Frontal cortex (tissue), 4 donors: ENCODE results near the gene PGM1. TPM values are rescaled to one million over a fixed set of nuclear protein-coding genes. Genes with fewer than 3 reads are reported as not detected.

Source experiments
- DNase-seq, 2 donors: peaks; one replicate each; pipeline ENCODE4 v3.0.0; 2012; ENCODE audit warnings: low spot score in 2 of 2
- FAIRE-seq: peaks from 2 replicates; lab custom pipeline; 2012; peaks lifted over from hg19 to GRCh38; lab: Jason Lieb, UNC
- total RNA-seq: library from RNA; depleted of rRNA; stranded (reverse); fragments of >200 nt; gene quantifications from one replicate; pipeline ENCODE4 v1.2.3, GENCODE V29; 2014
- donor health status: control.
- donor health status: control.
- donor health status: control.

Gene PGM1
- total RNA-seq, 1 donor from 2014 or later, result 17.9 TPM

DNA sequence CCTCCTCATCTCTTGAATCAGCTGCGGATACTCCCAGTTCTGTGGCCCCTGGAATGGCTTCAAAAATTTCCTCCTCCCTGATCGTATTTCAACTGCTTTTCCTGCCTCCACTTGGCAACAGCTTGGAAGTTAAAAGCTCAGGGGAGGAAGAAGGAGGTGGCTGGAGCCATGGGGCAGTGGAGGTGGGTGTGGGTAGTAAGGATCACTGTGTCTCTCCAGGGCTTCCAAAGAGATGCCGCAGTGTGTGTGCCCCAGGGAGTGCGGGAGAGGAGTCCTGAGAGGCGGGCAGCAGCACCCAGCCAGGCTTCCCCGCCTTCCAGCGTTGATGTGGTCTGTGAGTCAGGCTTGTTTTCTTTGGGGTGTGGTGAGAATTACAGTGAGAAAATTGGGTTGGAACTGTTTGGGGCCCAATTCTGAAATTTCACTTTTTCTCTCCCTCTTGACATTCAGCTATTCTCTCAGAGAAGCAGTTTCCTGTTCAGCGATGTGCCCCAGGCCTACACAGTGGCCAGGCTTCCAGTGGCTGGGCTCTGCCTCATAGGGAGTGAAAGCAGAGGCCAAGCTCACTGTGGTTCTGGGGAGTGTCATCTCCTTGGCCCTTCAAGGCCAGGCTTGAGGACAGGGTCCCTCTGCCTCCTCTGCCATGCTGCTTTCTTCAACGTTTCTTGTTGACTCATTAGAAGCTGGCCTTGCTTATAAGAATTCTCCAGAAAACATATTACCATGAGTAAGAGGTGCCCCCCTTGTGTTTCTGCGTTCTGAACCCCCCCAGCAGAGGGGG is 69.0 kb downstream of the PGM1 start:
- no peak for FAIRE-seq

DNA sequence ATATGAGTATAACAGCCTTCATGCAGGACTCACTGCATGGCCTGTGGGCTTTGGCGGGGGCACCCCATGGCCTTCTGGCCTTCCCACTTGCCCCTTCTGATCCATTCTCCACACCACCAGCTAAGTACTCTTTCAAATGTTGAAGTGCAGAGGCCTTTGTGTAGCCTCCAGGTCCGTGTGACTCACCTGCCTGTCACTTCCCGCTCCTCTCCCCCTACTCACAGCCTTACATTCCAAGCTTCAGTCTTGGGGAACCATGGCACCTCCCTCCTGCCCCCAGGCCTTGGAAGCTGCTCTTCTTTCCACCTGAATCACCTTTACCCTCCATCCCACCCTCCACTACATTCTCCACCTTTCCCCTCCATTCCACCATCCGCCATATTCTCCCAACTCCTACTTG is 69.6 kb downstream of the PGM1 start:
- no peak for FAIRE-seq
- no peak for DNase-seq

More for the DNA sequence above, 69.0 kb downstream of the PGM1 start:
- DNase-seq, result no peak

DNA sequence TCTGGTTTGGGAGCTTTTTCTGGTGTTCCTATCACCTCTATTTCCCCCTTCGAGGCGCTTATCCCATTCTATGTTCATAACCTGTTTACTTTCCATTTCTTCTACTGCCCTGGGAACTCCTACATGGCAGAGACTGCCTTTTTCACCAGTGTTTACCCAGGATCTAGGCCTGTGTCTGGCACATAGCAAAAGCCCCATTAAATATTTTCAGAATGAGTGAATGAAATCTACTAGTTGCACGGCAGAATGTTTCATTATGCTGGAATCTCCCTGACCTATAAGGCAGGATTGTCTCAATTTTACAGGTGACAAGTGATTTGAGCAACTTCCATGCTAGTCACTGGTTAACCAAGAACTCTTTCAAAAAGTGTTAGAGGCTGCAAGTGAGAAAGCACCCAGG is 70.1 kb downstream of the PGM1 start:
- no peak for DNase-seq
- no peak for FAIRE-seq

DNA sequence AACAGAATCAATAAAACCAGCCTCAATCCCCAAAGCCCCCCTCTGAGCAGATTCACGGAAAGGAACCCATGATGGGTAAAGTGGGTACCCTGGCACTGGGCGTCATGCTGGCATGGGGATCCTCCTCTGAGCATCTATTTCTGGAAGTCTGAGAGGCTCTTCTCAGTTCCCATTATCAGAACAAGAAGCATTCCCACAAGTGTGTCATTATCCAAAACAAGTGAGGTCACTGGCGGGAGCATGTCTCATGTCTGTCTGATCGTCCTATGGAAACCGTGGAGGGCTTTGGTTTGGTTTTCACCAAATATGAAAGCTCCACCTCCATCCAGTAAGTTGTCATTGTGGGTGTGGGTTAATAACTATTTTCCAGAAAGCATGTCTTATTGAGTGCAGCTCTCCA is 70.7 kb downstream of the PGM1 start:
- FAIRE-seq, result no peak

DNA sequence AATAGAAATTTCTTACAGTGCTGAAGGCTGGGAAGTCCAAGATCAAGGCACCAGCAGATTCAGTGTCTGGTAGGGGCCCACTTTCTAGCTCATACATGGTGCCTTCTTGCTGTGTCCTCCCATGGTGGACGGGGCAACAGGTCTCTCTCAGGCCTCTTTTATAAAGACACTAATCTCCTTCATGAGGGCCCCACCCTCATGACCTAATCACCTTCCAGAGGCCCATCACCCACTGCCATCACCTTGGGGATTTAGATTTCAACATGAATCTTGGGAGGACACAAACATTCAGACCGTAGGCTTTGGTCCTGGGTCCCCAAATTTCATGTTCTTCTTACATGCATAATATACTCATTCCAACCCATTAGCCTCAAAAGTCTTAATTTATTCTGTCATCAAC is 71.5 kb downstream of the PGM1 start:
- no peak for FAIRE-seq
- no peak for DNase-seq

More for the DNA sequence above, 70.7 kb downstream of the PGM1 start:
- DNase-seq, result no peak

DNA sequence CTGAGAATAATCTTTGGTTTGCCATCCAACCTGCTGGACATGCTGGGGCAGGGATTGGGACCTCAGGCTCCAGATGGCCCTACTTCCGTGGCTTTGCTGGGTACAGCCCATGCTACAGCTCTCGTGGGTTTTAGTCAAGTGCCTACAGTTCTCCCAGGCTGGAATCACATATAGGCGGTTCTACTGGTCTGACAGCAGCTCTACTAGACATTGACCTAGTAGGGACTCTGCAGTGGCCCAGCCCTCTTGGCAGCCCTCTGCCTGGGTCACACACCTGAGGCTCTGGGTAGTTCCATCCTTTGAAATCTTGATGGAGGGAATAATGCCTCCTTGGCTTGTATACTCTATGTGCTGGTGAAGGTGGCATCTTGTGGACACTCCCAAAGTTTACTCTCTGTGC is 72.2 kb downstream of the PGM1 start:
- FAIRE-seq (no peak), DNase-seq (no peak)

DNA sequence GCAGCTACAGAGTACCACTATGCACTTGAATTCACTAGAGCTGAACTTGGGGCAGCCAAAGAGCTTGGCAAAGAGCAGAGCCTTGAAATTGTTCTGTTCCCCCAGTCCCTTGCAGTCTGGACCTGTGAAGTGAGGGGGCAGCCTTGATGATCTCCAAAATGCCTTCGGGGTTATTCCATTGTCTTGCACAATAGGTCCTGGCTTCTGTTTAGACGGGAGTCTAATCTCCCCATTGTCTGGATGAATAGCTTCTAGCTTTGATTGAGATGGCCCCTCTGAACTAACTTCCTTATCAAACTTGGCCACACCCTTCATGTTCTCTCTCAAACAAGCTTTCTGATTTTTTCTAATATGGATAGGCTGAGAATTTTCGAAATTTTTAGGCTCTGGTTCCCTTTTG is 72.6 kb downstream of the PGM1 start:
- DNase-seq, result no peak
- FAIRE-seq, result no peak

DNA sequence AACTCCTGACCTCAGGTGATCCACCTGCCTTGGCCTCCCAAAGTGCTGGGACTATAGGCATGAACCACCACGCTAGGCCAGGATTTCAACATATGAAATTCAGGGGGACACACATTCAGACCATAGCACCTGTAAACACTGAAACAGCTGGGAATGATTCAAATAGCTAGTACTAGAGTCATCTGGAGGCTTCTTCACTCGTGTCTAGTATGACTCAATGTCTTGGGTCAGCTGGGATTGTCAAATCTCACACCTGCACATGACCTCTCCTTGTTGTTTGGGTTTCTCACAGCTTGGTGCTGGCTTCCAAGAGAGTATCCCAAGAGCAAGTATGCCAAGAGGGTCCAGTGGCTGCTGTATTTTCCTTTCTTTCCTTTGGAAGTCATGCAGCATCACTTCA is 75.1 kb downstream of the PGM1 start:
- DNase-seq (no peak), FAIRE-seq (no peak)

DNA sequence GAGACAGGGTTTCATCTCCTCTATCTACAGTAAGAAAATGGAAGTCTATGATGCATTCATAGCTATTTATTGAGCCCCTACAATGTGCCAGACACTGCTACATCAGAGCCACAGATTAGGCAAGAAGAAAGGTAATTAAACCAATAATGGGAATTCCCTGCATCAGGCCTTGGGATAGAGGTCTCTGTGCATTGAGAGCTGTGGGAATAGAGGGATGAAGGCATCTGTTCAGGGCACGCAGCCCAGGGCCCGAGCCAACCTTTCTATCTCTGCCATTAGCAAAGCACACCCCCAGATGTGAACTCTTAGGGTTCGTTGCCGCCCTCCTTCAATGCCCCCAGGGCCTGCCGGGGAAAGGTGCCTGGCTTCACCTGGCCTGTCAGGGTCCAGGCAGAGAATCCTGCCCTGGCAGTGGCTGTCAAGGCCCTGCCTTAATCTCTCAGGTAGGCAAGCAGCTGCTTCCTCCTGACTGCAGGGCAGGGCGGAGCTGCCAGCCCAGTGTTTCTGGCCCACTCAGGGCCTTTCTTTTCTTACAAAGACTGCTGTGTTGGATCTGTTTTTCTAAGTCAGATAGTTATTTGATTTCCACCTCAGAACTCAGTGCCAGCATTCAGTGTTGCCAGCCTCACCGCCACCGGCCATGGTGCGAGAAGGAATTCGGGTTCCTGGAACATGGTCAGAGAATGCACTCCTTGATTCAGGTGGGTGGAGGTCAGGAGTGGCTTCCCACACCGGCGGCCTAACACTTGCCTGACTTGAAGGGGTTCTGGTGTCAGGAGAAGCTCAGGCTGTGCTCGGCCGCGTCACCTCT is 76.1 kb downstream of the PGM1 start:
- no peak for DNase-seq
- FAIRE-seq, result no peak

DNA sequence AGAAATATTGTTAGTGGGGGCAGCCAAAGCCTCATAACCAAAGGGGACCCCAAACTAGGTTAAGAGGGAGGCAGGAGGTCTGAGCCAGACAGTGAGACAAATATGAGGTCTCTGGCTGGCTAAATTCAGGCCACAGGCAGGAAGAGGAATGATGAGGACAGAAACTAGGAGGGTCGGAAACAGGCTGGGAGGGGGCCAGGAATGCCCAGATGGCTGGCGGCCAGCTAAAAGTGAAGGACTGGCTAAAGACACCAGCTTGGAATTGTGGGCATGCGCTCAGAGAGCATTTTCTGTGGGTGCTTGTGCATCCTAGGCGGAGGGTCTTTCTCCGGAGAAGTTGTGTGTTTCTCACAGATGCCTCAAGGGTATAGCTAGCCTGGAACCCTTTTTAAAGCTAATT is 77.0 kb downstream of the PGM1 start:
- no peak for FAIRE-seq

DNA sequence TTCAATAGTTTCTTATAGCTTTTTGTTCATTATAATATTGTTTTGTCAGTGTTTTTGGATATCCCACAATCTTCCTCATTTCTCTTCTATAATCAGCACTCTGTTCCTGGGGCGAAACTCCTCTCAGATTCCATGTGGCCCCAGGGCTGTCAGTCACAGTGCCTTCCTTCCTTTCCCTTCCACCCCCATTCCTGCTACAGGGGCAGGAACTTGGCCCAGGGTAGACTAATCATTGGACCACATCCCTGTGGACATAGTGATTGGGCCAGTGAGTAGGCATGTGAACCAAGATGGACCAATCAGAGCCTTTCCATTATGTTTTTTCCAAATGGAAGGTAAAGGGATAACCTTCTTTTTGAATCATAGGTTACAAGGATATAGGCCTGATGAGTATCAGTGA is 78.3 kb downstream of the PGM1 start:
- DNase-seq (no peak), FAIRE-seq (no peak)

More for the DNA sequence above, 77.0 kb downstream of the PGM1 start:
- no peak for DNase-seq

DNA sequence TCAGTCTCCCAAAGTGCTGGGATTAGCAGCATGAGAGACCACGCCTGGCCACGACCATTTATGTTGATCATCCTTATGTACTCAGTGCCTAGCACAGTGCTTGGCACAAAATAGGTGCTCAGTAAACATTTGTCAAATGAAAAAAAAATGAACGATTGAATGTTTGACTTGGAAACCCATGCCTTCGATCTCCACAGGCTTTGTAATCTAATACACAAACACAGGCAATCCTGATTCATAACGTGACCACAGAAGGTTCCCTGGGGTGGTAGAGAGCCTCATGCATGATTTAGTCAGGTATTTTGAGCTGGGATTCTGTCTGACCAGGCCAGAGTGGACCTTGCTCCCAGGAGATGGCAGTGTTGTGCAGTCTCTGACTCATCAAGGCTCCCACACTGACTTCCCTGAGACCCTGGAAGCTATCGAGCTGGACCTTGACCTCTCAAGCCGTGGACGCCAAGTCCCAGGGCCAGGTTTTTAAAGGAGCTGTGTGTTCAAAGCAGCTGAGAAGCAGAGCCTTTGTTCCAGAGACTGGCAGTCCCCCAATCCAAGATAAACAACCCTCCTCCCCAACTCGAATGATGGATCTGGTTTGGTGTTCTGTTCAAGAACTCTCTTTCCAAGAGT is 81.1 kb downstream of the PGM1 start:
- FAIRE-seq, result no peak

DNA sequence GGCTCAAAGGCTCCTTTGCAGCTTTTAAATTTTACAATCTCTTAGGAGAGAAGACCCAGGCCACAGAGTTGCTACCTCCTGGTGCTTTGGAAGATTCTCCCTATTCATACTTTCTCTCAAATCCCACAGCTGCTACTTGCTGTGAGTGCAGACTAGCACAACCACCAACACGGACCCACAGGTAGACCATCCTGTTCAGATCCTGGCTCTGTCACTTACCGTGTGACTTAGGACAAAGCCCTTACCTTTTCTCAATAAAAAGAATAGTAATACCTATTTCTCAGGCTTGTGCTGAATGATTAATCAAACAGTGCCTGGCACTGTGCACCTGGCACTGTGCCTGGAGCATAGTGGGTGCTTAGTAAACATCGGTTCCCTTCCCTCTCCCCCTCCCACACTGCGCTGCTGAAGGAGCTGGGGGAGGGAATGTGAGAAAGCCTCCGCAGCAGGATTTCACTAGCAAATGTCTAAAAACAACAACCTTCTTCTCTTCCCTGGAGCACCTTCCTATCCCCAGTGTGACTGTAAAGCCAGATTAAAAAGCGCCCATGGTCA is 81.7 kb downstream of the PGM1 start:
- FAIRE-seq, result no peak

More for the DNA sequence above, 81.1 kb downstream of the PGM1 start:
- DNase-seq, result peak in 1 of 2 donors; percentile 59

DNA sequence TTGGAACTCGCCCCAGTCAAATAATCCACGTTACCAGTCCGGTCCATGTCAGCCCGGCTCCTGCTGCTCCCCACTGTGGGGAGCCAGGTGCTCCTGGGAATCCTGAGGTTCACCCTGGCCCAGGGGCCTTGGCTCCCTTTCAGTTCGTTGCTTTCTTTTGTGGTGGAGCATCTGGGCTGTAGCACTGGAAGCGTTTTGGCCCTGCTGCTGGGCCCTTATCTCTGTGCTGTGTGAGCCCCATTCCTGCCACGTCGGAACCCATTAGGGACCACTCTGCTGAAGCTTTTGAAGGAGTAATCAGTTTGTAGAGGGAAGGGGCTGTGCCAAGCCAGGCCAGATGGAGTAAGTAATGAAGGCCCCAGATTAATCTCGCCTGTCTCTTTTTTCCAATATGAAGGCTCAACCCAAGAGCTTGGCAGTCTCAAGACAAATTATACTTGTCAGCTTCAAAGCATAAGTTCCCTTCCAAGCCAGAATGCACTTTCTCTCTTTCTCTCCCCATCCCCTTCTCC is 82.3 kb downstream of the PGM1 start:
- no peak for FAIRE-seq
- DNase-seq, result no peak

More for the DNA sequence above, 81.7 kb downstream of the PGM1 start:
- no peak for DNase-seq

DNA sequence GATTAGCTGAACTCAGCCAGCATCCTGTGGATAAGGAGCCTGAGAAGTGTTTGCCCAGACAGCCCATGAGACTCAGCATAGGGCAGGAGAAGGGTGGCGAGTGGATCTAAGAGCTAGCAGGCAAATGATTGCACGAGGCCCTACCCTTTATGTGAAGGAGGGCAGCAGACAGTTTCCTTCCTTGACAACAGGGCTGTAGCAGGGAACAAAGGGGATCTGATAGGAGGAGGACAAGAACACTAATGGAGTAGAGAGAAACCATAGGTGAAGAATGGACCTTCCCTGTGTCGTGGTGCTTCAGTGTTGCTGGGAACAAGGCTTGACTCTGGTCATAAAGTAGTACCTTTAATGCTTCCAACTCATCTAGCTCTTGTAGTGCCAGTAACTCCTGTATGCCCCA is 84.3 kb downstream of the PGM1 start:
- DNase-seq (no peak), FAIRE-seq (no peak)

DNA sequence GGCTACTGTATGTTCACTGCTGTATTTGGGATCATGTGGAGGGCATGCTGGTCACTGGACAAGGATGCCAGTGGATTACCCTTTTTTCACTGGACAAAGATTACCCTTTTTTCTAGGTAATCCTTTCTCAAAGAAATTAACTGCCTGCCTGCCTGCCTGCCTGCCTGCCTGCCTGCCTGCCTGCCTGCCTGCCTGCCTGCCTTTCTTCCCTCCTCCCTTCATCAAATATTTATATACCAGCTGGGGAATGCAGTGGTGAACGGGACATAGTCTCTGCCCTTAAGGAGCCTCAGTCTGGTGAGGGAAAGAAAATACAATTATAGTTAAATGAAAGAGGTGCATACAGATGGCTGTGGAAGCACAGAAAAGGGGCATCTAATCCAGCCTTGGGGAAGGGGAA is 85.0 kb downstream of the PGM1 start:
- DNase-seq (no peak), FAIRE-seq (no peak)

DNA sequence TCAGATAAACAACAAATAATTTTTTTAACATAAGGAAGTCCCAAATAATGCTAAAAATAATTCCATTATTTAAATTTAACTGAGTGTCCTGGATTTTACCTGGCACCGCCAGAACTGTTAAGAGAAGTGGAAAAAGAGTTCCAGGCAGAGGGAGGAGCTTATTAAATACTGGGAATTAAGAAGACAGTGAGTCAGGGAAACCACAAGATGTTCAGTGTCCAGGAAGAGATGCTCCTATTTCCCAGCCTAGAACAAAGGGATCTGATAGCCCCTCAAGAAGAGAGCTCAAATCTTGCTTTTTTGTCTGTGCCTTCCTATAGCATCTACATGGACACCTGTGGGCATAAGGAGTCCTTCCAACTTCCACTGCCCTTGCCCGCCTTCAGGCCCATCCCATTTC is 85.9 kb downstream of the PGM1 start:
- no peak for DNase-seq
- FAIRE-seq, result no peak

DNA sequence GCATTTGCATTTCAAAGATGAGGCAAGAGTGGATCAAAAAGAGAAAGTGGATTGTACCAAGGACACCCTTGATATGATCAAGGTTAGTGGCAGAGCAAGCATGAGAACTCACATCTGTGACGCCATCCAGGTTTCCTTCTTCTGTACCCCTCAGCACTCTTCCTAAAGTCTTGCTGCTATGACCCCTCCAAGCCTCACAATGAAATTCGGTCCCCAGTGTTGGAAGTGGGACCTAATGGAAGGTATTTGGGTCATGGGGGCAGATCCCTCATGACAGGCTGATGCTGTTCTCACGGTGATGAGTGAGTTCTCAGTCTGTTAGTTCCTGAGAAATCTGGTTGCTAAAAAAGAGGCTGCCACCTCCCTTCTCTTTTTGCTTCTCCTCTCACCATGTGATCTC is 86.4 kb downstream of the PGM1 start:
- FAIRE-seq, result no peak
- DNase-seq, result no peak

DNA sequence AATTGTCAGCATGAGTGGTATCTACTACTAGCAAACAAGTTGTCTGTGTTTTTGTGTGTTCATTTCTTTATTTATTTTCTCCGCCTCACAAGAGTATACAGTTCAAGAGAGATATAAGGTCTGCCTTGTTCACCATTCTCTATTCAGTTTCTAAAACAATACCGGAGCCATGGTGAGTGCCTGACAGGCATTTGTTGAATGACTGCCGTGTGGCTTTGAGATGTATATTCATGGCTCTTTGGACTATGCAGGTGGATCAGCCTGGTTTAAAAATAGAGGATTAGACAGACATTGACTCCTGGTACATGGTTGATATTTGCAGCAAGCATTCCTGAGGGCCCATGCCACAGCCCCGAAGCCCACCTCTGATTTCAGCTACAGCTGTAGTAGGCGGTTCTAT is 89.7 kb downstream of the PGM1 start:
- no peak for DNase-seq

DNA sequence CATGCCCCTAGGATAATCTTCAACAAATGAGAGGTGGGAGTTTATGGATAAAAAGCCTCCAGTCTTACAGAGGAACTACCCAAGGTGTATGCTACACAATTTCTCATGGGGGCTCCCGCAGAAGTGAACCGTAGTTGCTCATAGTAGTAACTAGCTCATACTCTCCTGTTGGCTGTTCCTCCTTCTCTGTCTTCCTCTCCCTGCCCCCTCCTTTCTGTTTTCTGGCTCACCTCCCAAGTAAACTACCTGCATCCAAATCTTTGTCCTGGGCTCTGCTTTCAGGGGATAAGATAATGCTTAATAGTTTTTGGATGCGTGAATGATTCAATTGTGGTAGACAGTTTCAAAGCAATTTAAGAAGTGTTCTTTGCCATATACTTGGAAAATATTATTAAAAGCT is 90.5 kb downstream of the PGM1 start:
- FAIRE-seq, result no peak
- no peak for DNase-seq

More for the DNA sequence above, 89.7 kb downstream of the PGM1 start:
- no peak for FAIRE-seq
